SU-DHL-6 (cell line): ENCODE data around the gene TUBB.

Experiments
- EZH2phosphoT487 ChIP-seq: fragments of 200-600 bp; sonication (generic), shearing (Covaris generic); conservative IDR thresholded peaks from 2 replicates; pipeline ENCODE4 v1.6.1; 2018; ENCODE audit warnings: mild to moderate bottlenecking, antibody characterized with exemption, low read length, moderate library complexity, mixed read lengths
- TF ChIP-seq, protein P1 (sequence below): fragments of 200-600 bp; sonication (generic); IDR thresholded peaks from one replicate; pipeline ENCODE4 v1.5.1; 2017; ENCODE audit warnings: antibody characterized with exemption, mild to moderate bottlenecking, low read length, moderate library complexity; ENCODE audit not compliant: insufficient read depth, poor library complexity, severe bottlenecking

- TF ChIP-seq, protein P1, sequence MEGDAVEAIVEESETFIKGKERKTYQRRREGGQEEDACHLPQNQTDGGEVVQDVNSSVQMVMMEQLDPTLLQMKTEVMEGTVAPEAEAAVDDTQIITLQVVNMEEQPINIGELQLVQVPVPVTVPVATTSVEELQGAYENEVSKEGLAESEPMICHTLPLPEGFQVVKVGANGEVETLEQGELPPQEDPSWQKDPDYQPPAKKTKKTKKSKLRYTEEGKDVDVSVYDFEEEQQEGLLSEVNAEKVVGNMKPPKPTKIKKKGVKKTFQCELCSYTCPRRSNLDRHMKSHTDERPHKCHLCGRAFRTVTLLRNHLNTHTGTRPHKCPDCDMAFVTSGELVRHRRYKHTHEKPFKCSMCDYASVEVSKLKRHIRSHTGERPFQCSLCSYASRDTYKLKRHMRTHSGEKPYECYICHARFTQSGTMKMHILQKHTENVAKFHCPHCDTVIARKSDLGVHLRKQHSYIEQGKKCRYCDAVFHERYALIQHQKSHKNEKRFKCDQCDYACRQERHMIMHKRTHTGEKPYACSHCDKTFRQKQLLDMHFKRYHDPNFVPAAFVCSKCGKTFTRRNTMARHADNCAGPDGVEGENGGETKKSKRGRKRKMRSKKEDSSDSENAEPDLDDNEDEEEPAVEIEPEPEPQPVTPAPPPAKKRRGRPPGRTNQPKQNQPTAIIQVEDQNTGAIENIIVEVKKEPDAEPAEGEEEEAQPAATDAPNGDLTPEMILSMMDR: no peak
- no peak for TF ChIP-seq EZH2phosphoT487
Measured at GRCh38 chr6:30761791-30762429, 41.8 kb downstream of the TUBB start.
